Effector memory CD8-positive, alpha-beta T cell (primary cell): ENCODE measurements around the gene NEDD8.

ENCODE experiments used
- ATAC-seq: fragments of 150-1000 bp; cut with Tn5 transposase; replicated peaks from 2 replicates; pipeline ENCODE4 v1.10.0; 2021; ENCODE audit warnings: mild to moderate bottlenecking, moderate library complexity
- DNase-seq, 3 experiments: peaks; one replicate each; pipeline ENCODE4 v3.0.0; 2021
- H3K27ac Mint-ChIP-seq, 2 donors: one replicate each; pipeline ENCODE4 v1.8.0; 2022; ENCODE audit warnings: mild to moderate bottlenecking in 2 of 2, mixed read lengths in 2 of 2, moderate library complexity in 2 of 2
- H3K27me3 Mint-ChIP-seq, 2 donors: one replicate each; pipeline ENCODE4 v1.8.0; 2022; ENCODE audit warnings: mixed read lengths in 2 of 2
- H3K36me3 Mint-ChIP-seq: one replicate; pipeline ENCODE4 v1.8.0; 2022; ENCODE audit warnings: mild to moderate bottlenecking, moderate library complexity, mixed read lengths; ENCODE audit not compliant: insufficient read depth
- H3K4me1 Mint-ChIP-seq, 2 donors: one replicate each; pipeline ENCODE4 v1.8.0; 2022; ENCODE audit warnings: low read depth in 2 of 2, mixed read lengths in 2 of 2
- H3K4me3 Mint-ChIP-seq, 2 donors: one replicate each; pipeline ENCODE4 v1.8.0; 2022; ENCODE audit warnings: mild to moderate bottlenecking in 2 of 2, mixed read lengths in 2 of 2, moderate library complexity in 2 of 2
- H3K9me3 Mint-ChIP-seq, 2 donors: one replicate each; pipeline ENCODE4 v1.8.0; 2022; ENCODE audit warnings: mixed read lengths in 2 of 2

Gene NEDD8

DNA sequence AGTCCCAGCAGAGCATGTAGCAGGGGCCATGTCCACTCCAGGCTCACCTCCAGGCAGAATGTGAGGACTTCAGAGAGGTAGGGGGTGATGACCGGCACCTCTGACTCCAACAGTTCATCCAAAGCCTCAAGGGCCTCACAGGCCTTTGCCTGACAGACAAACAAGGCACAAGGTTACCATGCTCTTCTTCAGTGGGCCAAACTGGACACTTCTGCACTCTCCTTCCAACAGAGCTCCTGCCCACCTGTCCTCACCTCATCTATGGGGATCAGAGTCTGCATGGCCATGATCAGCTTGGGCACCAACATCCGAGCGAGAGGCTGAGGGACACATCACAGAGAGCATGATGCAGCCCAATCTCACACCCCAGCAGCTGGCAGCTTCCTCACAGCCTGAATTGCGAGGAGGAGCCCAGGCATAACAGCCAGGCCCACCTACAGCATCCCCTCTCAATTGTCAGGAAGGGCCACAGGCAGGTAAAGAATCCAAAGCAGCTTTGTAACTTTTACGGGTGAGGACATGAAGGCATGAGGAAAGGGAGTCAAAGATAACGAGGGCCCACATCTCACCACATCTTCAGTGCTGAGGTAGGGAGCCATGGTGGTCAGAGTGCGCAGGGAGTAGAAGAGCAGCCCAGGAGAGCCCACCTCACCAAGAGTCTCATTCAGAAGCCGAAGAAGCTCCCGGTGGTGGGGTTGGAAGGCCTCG, 45.2 kb downstream of the NEDD8 start:
- DNase-seq = no peak
- Mint-ChIP-seq H3K4me3 (peak overlapping the region; percentile 83 to 88), H3K4me1 (peaks cover 14 to 18% of the 10 kb centered on the region in 2 donors), H3K9me3 (no peaks in the 10 kb centered on the region), H3K36me3 (peaks cover 72% of the 10 kb centered on the region), H3K27ac (peak overlapping the region; percentile 51 to 89), H3K27me3 (no peaks in the 10 kb centered on the region)
- no peak for ATAC-seq

GRCh38 chr14:24185741-24186140, 46.4 kb downstream of the NEDD8 start:
- Mint-ChIP-seq H3K4me3 (no peak overlapping the region), H3K27me3 (no peaks in the 10 kb centered on the region), H3K36me3 (peaks cover 72% of the 10 kb centered on the region), H3K27ac (peak overlapping the region in 1 of 2 donors; percentile 26), H3K9me3 (no peaks in the 10 kb centered on the region), H3K4me1 (peaks cover 18 to 21% of the 10 kb centered on the region in 2 donors)
- DNase-seq = no peak
- no peak for ATAC-seq

DNA sequence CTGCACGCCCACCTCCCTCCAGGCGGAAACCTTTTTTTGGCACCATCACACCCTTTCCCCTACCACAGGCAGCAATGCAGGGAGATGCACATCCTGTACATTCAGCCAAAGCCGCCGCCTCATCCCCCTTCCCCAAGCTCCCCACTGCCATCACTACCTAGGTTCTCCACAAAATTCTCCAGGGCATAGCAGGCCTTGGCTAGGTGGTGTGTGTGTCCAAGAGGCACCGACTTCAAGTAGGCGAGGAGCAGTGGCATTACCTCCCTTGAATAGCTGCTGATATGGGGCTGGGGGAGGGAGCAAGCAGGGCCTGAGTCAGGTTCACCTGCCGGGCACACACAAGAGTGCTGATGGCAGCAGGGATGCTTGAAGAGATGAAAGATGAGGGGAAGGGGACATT, 47.1 kb downstream of the NEDD8 start:
- H3K9me3 Mint-ChIP-seq = no peaks in the 10 kb centered on the region

GRCh38 chr14:24184104-24184970, 47.8 kb downstream of the NEDD8 start:
- Mint-ChIP-seq H3K27me3 (no peaks in the 10 kb centered on the region), H3K9me3 (no peaks in the 10 kb centered on the region), H3K27ac (peak overlapping the region in 1 of 2 donors; percentile 79), H3K36me3 (peaks cover 80% of the 10 kb centered on the region), H3K4me1 (peaks cover 18 to 20% of the 10 kb centered on the region in 2 donors), H3K4me3 (no peak overlapping the region)
- DNase-seq (no peak), ATAC-seq (no peak)

More for the DNA sequence above, 47.1 kb downstream of the NEDD8 start:
- ATAC-seq (no peak), DNase-seq (no peak)
- H3K36me3 Mint-ChIP-seq = peaks cover 76% of the 10 kb centered on the region
- H3K27ac Mint-ChIP-seq = peak overlapping the region in 1 of 2 donors; percentile 79
- no peaks in the 10 kb centered on the region for H3K27me3 Mint-ChIP-seq
- H3K4me1 Mint-ChIP-seq = peaks cover 19 to 21% of the 10 kb centered on the region in 2 donors
- H3K4me3 Mint-ChIP-seq = no peak overlapping the region

- H3K4me1 Mint-ChIP-seq = peaks cover 10 to 15% of the 10 kb centered on the region in 2 donors
- no peaks in the 10 kb centered on the region for H3K27me3 Mint-ChIP-seq
- no peak for ATAC-seq
- H3K4me3 Mint-ChIP-seq = no peak overlapping the region
- H3K27ac Mint-ChIP-seq = peak overlapping the region; percentile 45 to 82
- H3K36me3 Mint-ChIP-seq = peaks cover 81% of the 10 kb centered on the region
- no peaks in the 10 kb centered on the region for H3K9me3 Mint-ChIP-seq
- no peak for DNase-seq
Observed at GRCh38 chr14:24183014-24183481, 49.1 kb downstream of the NEDD8 start.

- Mint-ChIP-seq H3K4me1 (peaks cover 4 to 8% of the 10 kb centered on the region in 2 donors), H3K4me3 (no peak overlapping the region), H3K36me3 (peaks cover 79% of the 10 kb centered on the region), H3K9me3 (no peaks in the 10 kb centered on the region), H3K27me3 (no peaks in the 10 kb centered on the region), H3K27ac (peak overlapping the region; percentile 71 to 82)
- ATAC-seq (no peak), DNase-seq (no peak)
Observed at GRCh38 chr14:24182110-24182882, 49.9 kb downstream of the NEDD8 start.

DNA sequence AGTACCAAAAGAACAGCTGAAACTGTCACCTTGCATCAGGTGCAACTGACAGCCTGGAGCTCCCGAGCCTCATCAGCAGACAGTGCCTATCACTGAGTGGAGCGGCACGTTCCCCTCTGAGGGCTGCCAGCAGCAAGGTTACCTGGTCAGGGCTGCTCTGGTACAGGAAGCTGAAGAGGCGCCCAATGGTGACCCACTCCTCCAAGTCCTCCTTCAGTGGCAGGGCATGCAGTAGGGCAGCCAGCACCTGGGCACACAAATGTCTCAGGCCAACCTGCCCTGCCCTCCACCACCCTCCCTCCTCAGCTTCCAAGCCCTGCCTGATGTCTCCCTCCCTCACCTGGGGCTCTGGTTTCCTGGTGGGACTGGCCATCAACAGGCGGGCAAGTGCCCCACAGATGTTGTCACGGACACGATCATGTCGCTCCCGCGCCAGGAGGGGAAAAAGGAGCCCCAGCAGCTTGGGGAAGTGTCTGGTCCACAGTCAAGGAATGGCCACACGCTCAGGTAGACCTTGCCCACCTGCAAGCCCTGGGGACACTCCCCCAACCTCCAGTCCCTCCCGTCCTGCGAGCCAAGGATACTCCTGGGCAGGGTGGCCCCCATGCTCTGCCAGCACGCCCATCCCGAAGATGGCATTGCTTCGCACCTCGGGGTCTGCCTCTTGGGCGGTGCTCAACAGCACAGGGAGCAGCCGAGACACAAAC, 50.6 kb downstream of the NEDD8 start:
- H3K9me3 Mint-ChIP-seq = no peaks in the 10 kb centered on the region
- H3K27ac Mint-ChIP-seq = peak overlapping the region; percentile 71 to 82
- DNase-seq = no peak
- no peak for ATAC-seq
- H3K36me3 Mint-ChIP-seq = peaks cover 77% of the 10 kb centered on the region
- no peak overlapping the region for H3K4me3 Mint-ChIP-seq
- peaks cover 4 to 7% of the 10 kb centered on the region in 2 donors for H3K4me1 Mint-ChIP-seq
- H3K27me3 Mint-ChIP-seq = no peaks in the 10 kb centered on the region

DNA sequence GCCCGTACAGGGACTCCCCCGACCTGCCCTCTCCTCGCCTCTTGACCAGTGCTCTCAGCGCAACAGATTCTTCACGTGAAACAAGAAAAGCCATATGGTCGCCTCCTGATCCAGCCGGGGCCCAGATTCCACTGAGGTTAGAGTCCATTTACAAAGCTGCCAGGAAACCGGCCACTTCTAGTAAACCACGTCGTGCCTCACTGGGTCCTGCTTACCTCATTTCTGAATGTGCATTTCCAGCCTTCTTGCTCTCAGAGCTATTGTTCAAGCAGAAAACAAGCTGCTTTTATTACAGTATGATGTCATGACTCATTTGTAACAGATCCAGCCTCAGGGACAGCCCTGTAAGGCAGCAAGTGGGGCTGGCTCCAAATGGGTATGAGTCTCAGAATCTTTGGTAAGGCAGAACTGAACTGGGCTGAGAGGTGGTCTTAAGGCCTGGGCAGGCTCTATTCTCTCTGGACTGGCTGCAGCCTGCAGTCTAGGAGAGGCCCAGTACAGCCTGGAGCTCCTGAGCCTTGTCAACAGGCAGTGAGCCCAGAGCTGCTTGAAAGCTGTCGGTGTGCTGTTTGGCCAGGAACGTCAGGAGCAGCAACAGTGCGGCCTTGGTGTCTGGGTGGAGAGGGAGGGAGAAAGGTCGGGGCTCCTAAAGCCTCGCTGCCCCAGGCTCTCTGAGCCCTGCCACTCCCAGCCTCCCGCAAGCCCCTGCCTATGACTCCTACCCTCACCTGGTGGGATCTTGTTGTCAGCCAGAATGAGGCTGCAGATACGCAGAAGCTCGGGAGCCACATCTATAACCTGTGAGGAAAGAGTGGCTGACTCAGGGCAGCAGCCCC, 52.0 kb downstream of the NEDD8 start:
- Mint-ChIP-seq H3K27me3 (no peaks in the 10 kb centered on the region), H3K9me3 (no peaks in the 10 kb centered on the region), H3K4me3 (no peak overlapping the region), H3K27ac (peak overlapping the region; percentile 2 to 90), H3K36me3 (peaks cover 81% of the 10 kb centered on the region), H3K4me1 (peaks cover 6 to 10% of the 10 kb centered on the region in 2 donors)
- ATAC-seq = no peak
- DNase-seq = no peak

DNA sequence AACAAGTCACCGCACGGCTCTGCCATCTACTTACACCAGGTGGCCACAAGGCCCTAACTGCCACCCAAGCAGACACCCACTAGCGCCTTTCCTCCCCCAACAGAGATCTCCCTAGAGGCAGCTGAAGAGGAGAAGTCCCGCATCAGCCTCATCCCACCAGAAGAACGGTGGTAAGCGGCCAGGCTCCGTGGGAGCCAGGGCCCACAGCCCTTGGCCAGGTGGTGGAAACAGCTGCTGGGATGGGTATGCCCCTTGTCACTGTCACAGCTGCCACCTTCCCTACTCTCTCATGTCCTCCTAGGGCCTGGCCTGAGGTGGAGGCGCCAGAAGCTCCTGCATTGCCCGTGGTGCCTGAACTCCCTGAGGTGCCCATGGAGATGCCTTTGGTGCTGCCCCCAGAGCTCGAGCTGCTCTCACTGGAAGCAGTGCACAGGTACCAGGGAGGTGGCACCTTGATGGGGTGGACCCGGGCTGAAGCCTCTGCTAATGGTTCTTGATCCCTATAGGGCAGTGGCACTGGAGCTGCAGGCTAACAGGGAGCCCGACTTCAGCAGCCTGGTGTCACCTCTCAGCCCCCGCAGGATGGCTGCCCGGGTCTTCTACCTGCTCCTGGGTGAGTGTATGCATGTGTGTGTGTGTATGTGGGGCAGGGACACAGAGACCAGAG, 52.7 kb downstream of the NEDD8 start:
- Mint-ChIP-seq H3K27me3 (no peaks in the 10 kb centered on the region), H3K27ac (peak overlapping the region; percentile 2 to 90), H3K4me3 (no peak overlapping the region), H3K9me3 (no peaks in the 10 kb centered on the region), H3K4me1 (peaks cover 14 to 16% of the 10 kb centered on the region in 2 donors), H3K36me3 (peaks cover 79% of the 10 kb centered on the region)
- ATAC-seq (no peak), DNase-seq (no peak)

DNA sequence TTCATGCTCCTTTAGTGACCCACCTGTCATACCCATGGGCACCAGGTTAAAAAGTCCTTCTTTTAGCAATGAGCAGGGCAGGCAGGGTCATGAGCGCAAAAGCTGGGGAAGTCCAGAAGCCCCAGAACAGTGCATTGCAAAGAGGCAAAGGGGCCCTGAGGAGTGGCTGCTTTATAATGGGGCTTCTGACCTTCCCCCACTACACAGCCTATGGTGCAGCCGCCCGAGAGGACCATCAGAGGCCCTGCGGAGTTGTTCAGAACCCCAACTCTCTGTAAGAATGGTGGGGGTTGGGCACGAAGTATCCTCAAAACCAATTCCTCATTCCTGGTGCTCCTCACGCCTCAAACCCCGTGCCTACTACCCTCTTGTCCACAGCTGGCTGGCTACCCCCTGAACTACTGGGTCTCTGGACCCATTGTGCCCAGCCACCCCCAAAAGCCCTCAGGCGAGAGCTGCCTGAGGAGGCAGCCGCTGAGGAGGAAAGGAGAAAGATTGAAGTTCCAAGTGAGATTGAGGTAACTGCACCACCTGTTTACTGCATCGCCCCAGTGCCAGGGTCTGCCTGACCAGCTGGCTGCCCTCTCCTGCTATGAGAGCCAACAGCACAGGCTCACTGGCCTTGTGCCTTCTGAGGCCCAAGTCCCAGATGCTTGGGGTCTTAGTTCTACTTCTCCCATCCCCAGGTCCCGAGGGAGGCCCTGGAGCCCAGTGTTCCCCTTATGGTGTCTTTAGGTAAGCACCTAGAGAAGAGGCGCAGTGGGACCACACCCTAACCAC, 53.6 kb downstream of the NEDD8 start:
- peaks cover 73% of the 10 kb centered on the region for H3K36me3 Mint-ChIP-seq
- no peak for ATAC-seq

GRCh38 chr14:24177891-24178290, 54.3 kb downstream of the NEDD8 start:
- Mint-ChIP-seq H3K4me3 (no peak overlapping the region), H3K27me3 (no peaks in the 10 kb centered on the region), H3K4me1 (peaks cover 14 to 22% of the 10 kb centered on the region in 2 donors), H3K36me3 (peaks cover 70% of the 10 kb centered on the region), H3K27ac (peak overlapping the region in 1 of 2 donors; percentile 96), H3K9me3 (no peaks in the 10 kb centered on the region)
- ATAC-seq = no peak
- no peak for DNase-seq

More for the DNA sequence above, 53.6 kb downstream of the NEDD8 start:
- no peaks in the 10 kb centered on the region for H3K27me3 Mint-ChIP-seq
- DNase-seq = no peak
- H3K9me3 Mint-ChIP-seq = no peaks in the 10 kb centered on the region
- no peak overlapping the region for H3K4me3 Mint-ChIP-seq
- peaks cover 14 to 18% of the 10 kb centered on the region in 2 donors for H3K4me1 Mint-ChIP-seq
- peak overlapping the region in 1 of 2 donors; percentile 96 for H3K27ac Mint-ChIP-seq
